GM23338 (cell line): Measurements from ENCODE around the gene SPDYE1. TPM values are rescaled to one million over a fixed set of nuclear protein-coding genes. Genes with fewer than 3 reads are reported as not detected.

Source experiments
- ATAC-seq: fragments of 200-7000 bp; cut with Tn5 transposase; 3 replicates; pipeline ENCODE4 v1.9.1; 2020
- DNase-seq: peaks from one replicate; pipeline ENCODE4 v3.0.0-alpha.2; 2015; ENCODE audit warnings: low spot score
- H2AFZ ChIP-seq: fragments of 200-600 bp; sonication (generic); 2 replicates; pipeline ENCODE4 v1.8.0; 2016; ENCODE audit warnings: antibody characterized with exemption, mild to moderate bottlenecking, moderate library complexity
- H3F3A ChIP-seq: fragments of 200-600 bp; sonication (generic); replicated peaks from 2 replicates; pipeline ENCODE4 v1.8.0; 2017; ENCODE audit warnings: antibody characterized with exemption, mixed run types, low read depth
- H3K27ac ChIP-seq: fragments of 200-600 bp; sonication (generic); 2 replicates; pipeline ENCODE4 v1.6.1; 2016; ENCODE audit warnings: low read depth
- H3K27me3 ChIP-seq: fragments of 200-600 bp; sonication (generic); 2 replicates; pipeline ENCODE4 v1.8.0; 2016; ENCODE audit warnings: mild to moderate bottlenecking, mixed run types, moderate library complexity; ENCODE audit not compliant: insufficient read depth
- H3K36me3 ChIP-seq: fragments of 200-600 bp; sonication (generic); 2 replicates; pipeline ENCODE4 v1.8.0; 2016; ENCODE audit warnings: mild to moderate bottlenecking; ENCODE audit not compliant: insufficient read depth
- H3K4me1 ChIP-seq: fragments of 200-600 bp; sonication (generic); 2 replicates; pipeline ENCODE4 v1.8.0; 2016; ENCODE audit warnings: mild to moderate bottlenecking, moderate library complexity; ENCODE audit not compliant: insufficient read depth
- H3K4me2 ChIP-seq: fragments of 200-600 bp; sonication (generic); 2 replicates; pipeline ENCODE4 v1.7.1; 2017; ENCODE audit warnings: mixed run types
- H3K4me3 ChIP-seq: fragments of 200-600 bp; sonication (generic); 2 replicates; pipeline ENCODE4 v1.6.1; 2016; ENCODE audit warnings: mixed run types
- H3K79me2 ChIP-seq: fragments of 200-600 bp; sonication (generic); replicated peaks from 2 replicates; pipeline ENCODE4 v1.8.0; 2017; ENCODE audit warnings: mild to moderate bottlenecking; ENCODE audit not compliant: insufficient read depth
- H3K9me2 ChIP-seq: fragments of 200-600 bp; sonication (generic); 2 replicates; pipeline ENCODE4 v1.8.0; 2017; ENCODE audit not compliant: insufficient read depth
- H4K20me1 ChIP-seq: fragments of 200-600 bp; sonication (generic); replicated peaks from 2 replicates; pipeline ENCODE4 v1.8.0; 2017; ENCODE audit warnings: mild to moderate bottlenecking; ENCODE audit not compliant: insufficient read depth
- H3K27ac Mint-ChIP-seq: 2 replicates; pipeline ENCODE4 v1.8.0; 2020; ENCODE audit warnings: inconsistent platforms, mild to moderate bottlenecking, moderate library complexity, mixed read lengths
- H3K27me3 Mint-ChIP-seq: 3 replicates; pipeline ENCODE4 v1.8.0; 2022; ENCODE audit warnings: low read depth, mild to moderate bottlenecking, moderate library complexity, mixed read lengths, inconsistent platforms; ENCODE audit not compliant: insufficient read depth, poor library complexity
- H3K36me3 Mint-ChIP-seq: 3 replicates; pipeline ENCODE4 v1.8.0; 2021; ENCODE audit warnings: low read depth, mild to moderate bottlenecking, inconsistent platforms, moderate library complexity, mixed read lengths
- H3K4me1 Mint-ChIP-seq: 3 replicates; pipeline ENCODE4 v1.8.0; 2020; ENCODE audit warnings: mild to moderate bottlenecking, inconsistent platforms, mixed read lengths
- H3K4me3 Mint-ChIP-seq: 3 replicates; pipeline ENCODE4 v1.8.0; 2021; ENCODE audit warnings: moderate library complexity, mild to moderate bottlenecking, inconsistent platforms, mixed read lengths
- H3K9me3 Mint-ChIP-seq: 3 replicates; pipeline ENCODE4 v1.8.0; 2020; ENCODE audit warnings: moderate library complexity, mild to moderate bottlenecking, inconsistent platforms, mixed read lengths
- JUNB ChIP-seq: IDR thresholded peaks from one replicate; pipeline ENCODE4 v1.6.1; 2016; ENCODE audit warnings: antibody characterized with exemption; ENCODE audit not compliant: unreplicated experiment
- POLR2AphosphoS5 ChIP-seq: IDR thresholded peaks from 2 replicates; pipeline ENCODE4 v1.6.1; 2016; ENCODE audit warnings: antibody characterized with exemption, low read depth
- ZNF114 ChIP-seq: fragments of 250-450 bp; sonication (Bioruptor Pico); IDR thresholded peaks from 2 replicates; pipeline ENCODE4 v1.5.0; 2020; ENCODE audit warnings: mild to moderate bottlenecking, moderate library complexity
- polyA plus RNA-seq: library from polyadenylated mRNA; unstranded; fragments of >200 nt; fragmentation: Nextera tagmentation; extraction: Ambion mirVana; gene quantifications from 2 replicates; pipeline ENCODE4 v1.2.1, GENCODE V29; 2016
- total RNA-seq: library from RNA; depleted of rRNA; stranded (reverse); fragments of >200 nt; shearing (Covaris generic); gene quantifications from 2 replicates; pipeline ENCODE4 v1.2.3, GENCODE V29; 2014
- TF ChIP-seq, protein P1 (sequence below), 2 experiments: fragments of 200-600 bp in 1 of 2; sonication (generic) in 1 of 2; conservative IDR thresholded peaks; 2 replicates each; pipeline versions ENCODE4 v1.5.1 to v1.6.1; 2016 to 2017; ENCODE audit warnings: antibody characterized with exemption in 2 of 2, low read depth in 2 of 2, mild to moderate bottlenecking in 2 of 2, moderate library complexity in 1 of 2
- TF ChIP-seq, protein P2 (sequence below): fragments of 250-450 bp; sonication (Bioruptor Pico); IDR thresholded peaks from 2 replicates; pipeline ENCODE4 v1.5.0; 2020; ENCODE audit warnings: mild to moderate bottlenecking, moderate library complexity

The SPDYE1 gene
- total and polyA plus RNA-seq, 2 experiments from 2014 or later: 1.6 TPM; not detected in 1

GRCh38 chr7:44042221-44042620, 44.5 kb downstream of the SPDYE1 start:
- Histone ChIP-seq H3F3A (peaks cover 11% of the 10 kb centered on the region; the same call in 1 of the 2 replicates), H3K79me2 (peaks cover 21% of the 10 kb centered on the region), H3K4me1 (0 out of 2 replicates have a peak, but pooled peaks cover 10% of the 10 kb centered on the region), H3K27ac (no peak overlapping the region), H3K36me3 (no peaks in the 10 kb centered on the region), H3K4me3 (no peak overlapping the region), H3K27me3 (peaks cover 24% of the 10 kb centered on the region; the same call in 1 of the 2 replicates), H4K20me1 (peaks cover 6% of the 10 kb centered on the region; the same call in 1 of the 2 replicates), H3K4me2 (no peak overlapping the region), H2AFZ (no peak overlapping the region), H3K9me2 (no peaks in the 10 kb centered on the region)
- TF ChIP-seq ZNF114 (CRISPR knock-in tag): no peak
- TF ChIP-seq, protein P1, sequence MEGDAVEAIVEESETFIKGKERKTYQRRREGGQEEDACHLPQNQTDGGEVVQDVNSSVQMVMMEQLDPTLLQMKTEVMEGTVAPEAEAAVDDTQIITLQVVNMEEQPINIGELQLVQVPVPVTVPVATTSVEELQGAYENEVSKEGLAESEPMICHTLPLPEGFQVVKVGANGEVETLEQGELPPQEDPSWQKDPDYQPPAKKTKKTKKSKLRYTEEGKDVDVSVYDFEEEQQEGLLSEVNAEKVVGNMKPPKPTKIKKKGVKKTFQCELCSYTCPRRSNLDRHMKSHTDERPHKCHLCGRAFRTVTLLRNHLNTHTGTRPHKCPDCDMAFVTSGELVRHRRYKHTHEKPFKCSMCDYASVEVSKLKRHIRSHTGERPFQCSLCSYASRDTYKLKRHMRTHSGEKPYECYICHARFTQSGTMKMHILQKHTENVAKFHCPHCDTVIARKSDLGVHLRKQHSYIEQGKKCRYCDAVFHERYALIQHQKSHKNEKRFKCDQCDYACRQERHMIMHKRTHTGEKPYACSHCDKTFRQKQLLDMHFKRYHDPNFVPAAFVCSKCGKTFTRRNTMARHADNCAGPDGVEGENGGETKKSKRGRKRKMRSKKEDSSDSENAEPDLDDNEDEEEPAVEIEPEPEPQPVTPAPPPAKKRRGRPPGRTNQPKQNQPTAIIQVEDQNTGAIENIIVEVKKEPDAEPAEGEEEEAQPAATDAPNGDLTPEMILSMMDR (conservative IDR thresholded peaks at IDR 0.05; ENCODE audit: low read depth in 2 of 2): no peak
- no peak for TF ChIP-seq POLR2AphosphoS5
- no peak for TF ChIP-seq JUNB
- TF ChIP-seq, protein P2, sequence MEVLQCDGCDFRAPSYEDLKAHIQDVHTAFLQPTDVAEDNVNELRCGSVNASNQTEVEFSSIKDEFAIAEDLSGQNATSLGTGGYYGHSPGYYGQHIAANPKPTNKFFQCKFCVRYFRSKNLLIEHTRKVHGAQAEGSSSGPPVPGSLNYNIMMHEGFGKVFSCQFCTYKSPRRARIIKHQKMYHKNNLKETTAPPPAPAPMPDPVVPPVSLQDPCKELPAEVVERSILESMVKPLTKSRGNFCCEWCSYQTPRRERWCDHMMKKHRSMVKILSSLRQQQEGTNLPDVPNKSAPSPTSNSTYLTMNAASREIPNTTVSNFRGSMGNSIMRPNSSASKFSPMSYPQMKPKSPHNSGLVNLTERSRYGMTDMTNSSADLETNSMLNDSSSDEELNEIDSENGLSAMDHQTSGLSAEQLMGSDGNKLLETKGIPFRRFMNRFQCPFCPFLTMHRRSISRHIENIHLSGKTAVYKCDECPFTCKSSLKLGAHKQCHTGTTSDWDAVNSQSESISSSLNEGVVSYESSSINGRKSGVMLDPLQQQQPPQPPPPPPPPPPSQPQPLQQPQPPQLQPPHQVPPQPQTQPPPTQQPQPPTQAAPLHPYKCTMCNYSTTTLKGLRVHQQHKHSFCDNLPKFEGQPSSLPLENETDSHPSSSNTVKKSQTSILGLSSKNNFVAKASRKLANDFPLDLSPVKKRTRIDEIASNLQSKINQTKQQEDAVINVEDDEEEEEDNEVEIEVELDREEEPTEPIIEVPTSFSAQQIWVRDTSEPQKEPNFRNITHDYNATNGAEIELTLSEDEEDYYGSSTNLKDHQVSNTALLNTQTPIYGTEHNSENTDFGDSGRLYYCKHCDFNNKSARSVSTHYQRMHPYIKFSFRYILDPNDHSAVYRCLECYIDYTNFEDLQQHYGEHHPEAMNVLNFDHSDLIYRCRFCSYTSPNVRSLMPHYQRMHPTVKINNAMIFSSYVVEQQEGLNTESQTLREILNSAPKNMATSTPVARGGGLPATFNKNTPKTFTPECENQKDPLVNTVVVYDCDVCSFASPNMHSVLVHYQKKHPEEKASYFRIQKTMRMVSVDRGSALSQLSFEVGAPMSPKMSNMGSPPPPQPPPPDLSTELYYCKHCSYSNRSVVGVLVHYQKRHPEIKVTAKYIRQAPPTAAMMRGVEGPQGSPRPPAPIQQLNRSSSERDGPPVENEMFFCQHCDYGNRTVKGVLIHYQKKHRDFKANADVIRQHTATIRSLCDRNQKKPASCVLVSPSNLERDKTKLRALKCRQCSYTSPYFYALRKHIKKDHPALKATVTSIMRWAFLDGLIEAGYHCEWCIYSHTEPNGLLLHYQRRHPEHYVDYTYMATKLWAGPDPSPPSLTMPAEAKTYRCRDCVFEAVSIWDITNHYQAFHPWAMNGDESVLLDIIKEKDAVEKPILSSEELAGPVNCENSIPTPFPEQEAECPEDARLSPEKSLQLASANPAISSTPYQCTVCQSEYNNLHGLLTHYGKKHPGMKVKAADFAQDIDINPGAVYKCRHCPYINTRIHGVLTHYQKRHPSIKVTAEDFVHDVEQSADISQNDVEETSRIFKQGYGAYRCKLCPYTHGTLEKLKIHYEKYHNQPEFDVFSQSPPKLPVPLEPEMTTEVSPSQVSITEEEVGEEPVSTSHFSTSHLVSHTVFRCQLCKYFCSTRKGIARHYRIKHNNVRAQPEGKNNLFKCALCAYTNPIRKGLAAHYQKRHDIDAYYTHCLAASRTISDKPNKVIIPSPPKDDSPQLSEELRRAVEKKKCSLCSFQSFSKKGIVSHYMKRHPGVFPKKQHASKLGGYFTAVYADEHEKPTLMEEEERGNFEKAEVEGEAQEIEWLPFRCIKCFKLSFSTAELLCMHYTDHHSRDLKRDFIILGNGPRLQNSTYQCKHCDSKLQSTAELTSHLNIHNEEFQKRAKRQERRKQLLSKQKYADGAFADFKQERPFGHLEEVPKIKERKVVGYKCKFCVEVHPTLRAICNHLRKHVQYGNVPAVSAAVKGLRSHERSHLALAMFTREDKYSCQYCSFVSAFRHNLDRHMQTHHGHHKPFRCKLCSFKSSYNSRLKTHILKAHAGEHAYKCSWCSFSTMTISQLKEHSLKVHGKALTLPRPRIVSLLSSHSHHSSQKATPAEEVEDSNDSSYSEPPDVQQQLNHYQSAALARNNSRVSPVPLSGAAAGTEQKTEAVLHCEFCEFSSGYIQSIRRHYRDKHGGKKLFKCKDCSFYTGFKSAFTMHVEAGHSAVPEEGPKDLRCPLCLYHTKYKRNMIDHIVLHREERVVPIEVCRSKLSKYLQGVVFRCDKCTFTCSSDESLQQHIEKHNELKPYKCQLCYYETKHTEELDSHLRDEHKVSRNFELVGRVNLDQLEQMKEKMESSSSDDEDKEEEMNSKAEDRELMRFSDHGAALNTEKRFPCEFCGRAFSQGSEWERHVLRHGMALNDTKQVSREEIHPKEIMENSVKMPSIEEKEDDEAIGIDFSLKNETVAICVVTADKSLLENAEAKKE: no peak
- DNase-seq: no peak
- Mint-ChIP-seq H3K9me3 (0 out of 3 replicates have a peak, but pooled peaks cover 3% of the 10 kb centered on the region), H3K36me3 (peaks cover 4% of the 10 kb centered on the region; the same call in 2 of the 3 replicates), H3K27ac (no peak overlapping the region), H3K4me1 (peaks cover 14% of the 10 kb centered on the region), H3K27me3 (peaks cover 16% of the 10 kb centered on the region), H3K4me3 (no peak overlapping the region; the same call in 2 of the 3 replicates)
- no peak for ATAC-seq
